ENCODE data around the gene TKTL1.

TKTL1 gene

GRCh38 chrX:154378059-154378798 lies 82.6 kb downstream of the TKTL1 start:
- no peak overlapping the region for H2BK5ac ChIP-seq (ENCODE audit: low read length)
- H3K23ac ChIP-seq (ENCODE audit: low read length) = no peak overlapping the region
- H4K5ac ChIP-seq (ENCODE audit: low read length) = no peak overlapping the region
- peak overlapping the region; percentile 41 for H3K18ac ChIP-seq (ENCODE audit: low read length)
- H3K36me3 ChIP-seq (ENCODE audit: control insufficient read depth, insufficient read depth, low read length) = no peaks in the 10 kb centered on the region
- H3K56ac ChIP-seq (ENCODE audit: low read length) = peak overlapping the region; percentile 88
- H3K4me1 ChIP-seq (ENCODE audit: control insufficient read depth, low read depth, low read length) = no peaks in the 10 kb centered on the region
- no peak overlapping the region for H2BK15ac ChIP-seq (replicated peaks; ENCODE audit: low read depth)
- peaks cover 4% of the 10 kb centered on the region for H3K79me2 ChIP-seq (ENCODE audit: control insufficient read depth, insufficient read depth, low read length)
- DNase-seq = no peak
- no CpG with 5 or more reads among the region's 79 CpGs for WGBS (ENCODE audit: extremely low coverage, insufficient coverage, low lambda C conversion rate)
- peak overlapping the region; percentile 94 for H3K27ac ChIP-seq (ENCODE audit: low read depth, low read length)
- H3K4me2 ChIP-seq (ENCODE audit: low read length) = peak overlapping the region; percentile 31
- H2AK5ac ChIP-seq (ENCODE audit: low read length) = no peak overlapping the region
- H3K4ac ChIP-seq (ENCODE audit: low read depth, low read length) = peak overlapping the region; percentile 92
- H2BK120ac ChIP-seq (ENCODE audit: low read depth, low read length) = no peak overlapping the region
- H3K27me3 ChIP-seq (ENCODE audit: insufficient read depth, low read length, poor library complexity) = no peaks in the 10 kb centered on the region
- no peaks in the 10 kb centered on the region for H3K79me1 ChIP-seq (ENCODE audit: low read length)
- no peak overlapping the region for H4K8ac ChIP-seq (ENCODE audit: low read depth, low read length)
- no peak overlapping the region for H3K4me3 ChIP-seq (ENCODE audit: low read length)
- peak overlapping the region; percentile 82 for H3K9ac ChIP-seq (ENCODE audit: low read length)

- Histone ChIP-seq H2BK5ac (ENCODE audit: low read length) (no peak within 1 kb of the TSS), H3K36me3 (ENCODE audit: control insufficient read depth, insufficient read depth, low read length) (no peaks in the 10 kb centered on the region), H2BK15ac (replicated peaks; ENCODE audit: low read depth) (no peak within 1 kb of the TSS), H3K4me1 (ENCODE audit: control insufficient read depth, low read depth, low read length) (no peaks in the 10 kb centered on the region), H4K8ac (ENCODE audit: low read depth, low read length) (no peak within 1 kb of the TSS), H3K4me3 (ENCODE audit: low read length) (peak within 1 kb of the TSS; percentile 71), H3K4ac (ENCODE audit: low read depth, low read length) (peak within 1 kb of the TSS; percentile 92), H3K79me1 (ENCODE audit: low read length) (no peaks in the 10 kb centered on the region), H3K18ac (ENCODE audit: low read length) (peak within 1 kb of the TSS; percentile 41), H3K56ac (ENCODE audit: low read length) (peak within 1 kb of the TSS; percentile 88), H3K4me2 (ENCODE audit: low read length) (peak within 1 kb of the TSS; percentile 54), H3K79me2 (ENCODE audit: control insufficient read depth, insufficient read depth, low read length) (peaks cover 4% of the 10 kb centered on the region), H3K9ac (ENCODE audit: low read length) (peak within 1 kb of the TSS; percentile 82), H3K27me3 (ENCODE audit: insufficient read depth, low read length, poor library complexity) (no peaks in the 10 kb centered on the region), H3K27ac (ENCODE audit: low read depth, low read length) (peak within 1 kb of the TSS; percentile 94), H3K23ac (ENCODE audit: low read length) (peak within 1 kb of the TSS; percentile 24), H4K5ac (ENCODE audit: low read length) (no peak within 1 kb of the TSS), H2BK120ac (ENCODE audit: low read depth, low read length) (no peak within 1 kb of the TSS), H2AK5ac (ENCODE audit: low read length) (no peak within 1 kb of the TSS)
- WGBS (ENCODE audit: extremely low coverage, insufficient coverage, low lambda C conversion rate) = no CpG with 5 or more reads among the region's 103 CpGs
- DNase-seq = peak; percentile 98
These were observed 83.4 kb downstream of the TKTL1 start, which contains the start of gene EMD for GRCh38 chrX:154378799-154379568. TSS of gene EMD (plus strand) at chrX:154379295. CDS start at chrX:154379485, 190 bp downstream.

- no peak overlapping the region for H2AK5ac ChIP-seq (ENCODE audit: low read length)
- peak overlapping the region; percentile 80 for H3K9ac ChIP-seq (ENCODE audit: low read length)
- no peak overlapping the region for H3K4ac ChIP-seq (ENCODE audit: low read depth, low read length)
- H2BK5ac ChIP-seq (ENCODE audit: low read length) = no peak overlapping the region
- H3K36me3 ChIP-seq (ENCODE audit: control insufficient read depth, insufficient read depth, low read length) = no peaks in the 10 kb centered on the region
- H4K8ac ChIP-seq (ENCODE audit: low read depth, low read length) = no peak overlapping the region
- peak overlapping the region; percentile 86 for H3K56ac ChIP-seq (ENCODE audit: low read length)
- H3K4me2 ChIP-seq (ENCODE audit: low read length) = peak overlapping the region; percentile 54
- H3K27ac ChIP-seq (ENCODE audit: low read depth, low read length) = peak overlapping the region; percentile 43
- no peak overlapping the region for H4K5ac ChIP-seq (ENCODE audit: low read length)
- H3K79me1 ChIP-seq (ENCODE audit: low read length) = no peaks in the 10 kb centered on the region
- H3K23ac ChIP-seq (ENCODE audit: low read length) = peak overlapping the region; percentile 24
- DNase-seq = no peak
- H2BK120ac ChIP-seq (ENCODE audit: low read depth, low read length) = no peak overlapping the region
- no peaks in the 10 kb centered on the region for H3K4me1 ChIP-seq (ENCODE audit: control insufficient read depth, low read depth, low read length)
- no peaks in the 10 kb centered on the region for H3K27me3 ChIP-seq (ENCODE audit: insufficient read depth, low read length, poor library complexity)
- no CpG with 5 or more reads among the region's 38 CpGs for WGBS (ENCODE audit: extremely low coverage, insufficient coverage, low lambda C conversion rate)
- peak overlapping the region; percentile 22 for H3K18ac ChIP-seq (ENCODE audit: low read length)
- H3K79me2 ChIP-seq (ENCODE audit: control insufficient read depth, insufficient read depth, low read length) = peaks cover 4% of the 10 kb centered on the region
- no peak overlapping the region for H2BK15ac ChIP-seq (replicated peaks; ENCODE audit: low read depth)
- peak overlapping the region; percentile 71 for H3K4me3 ChIP-seq (ENCODE audit: low read length)
These were observed 84.0 kb downstream of the TKTL1 start for GRCh38 chrX:154379569-154379951.
